Muscle of back (tissue), 11 donors: ENCODE measurements around the gene EFEMP1. TPM values are rescaled to one million over a fixed set of nuclear protein-coding genes. Genes with fewer than 3 reads are reported as not detected.
"Not testable (repeated sequence)": the region's sequence is repeated elsewhere in the genome, so short reads cannot be mapped to it uniquely, and the experiment has no call there.

Source experiments
- DNase-seq, 3 donors: peaks; one replicate each; pipeline versions ENCODE4 v3.0.0 to v3.0.0-alpha.2; 2013
- polyA plus RNA-seq, 10 donors: library from polyadenylated mRNA; unstranded; fragments of 120-200 nt; gene quantifications; one replicate each; pipeline ENCODE4 v1.2.1, GENCODE V29; 2013; ENCODE audit not compliant: insufficient read length in 10 of 10

The EFEMP1 gene
- polyA plus RNA-seq, 10 donors, result 34.4 to 102 (median 49.8) TPM

GRCh38 chr2:55869637-55870325 lies 53.8 kb downstream of the EFEMP1 start:
- DNase-seq, result peak in 1 of 3 donors; percentile 77

GRCh38 chr2:55865096-55865835 lies 58.3 kb downstream of the EFEMP1 start:
- peak in 2 of 3 donors; percentile 50 to 59 for DNase-seq

- DNase-seq, result no peak
Observed at GRCh38 chr2:55864351-55865084, 59.1 kb downstream of the EFEMP1 start.

GRCh38 chr2:55862673-55863390 lies 60.8 kb downstream of the EFEMP1 start:
- peak in 1 of 3 donors; percentile 98 for DNase-seq

GRCh38 chr2:55862246-55862645 lies 61.3 kb downstream of the EFEMP1 start:
- peak in 1 of 3 donors; percentile 88 for DNase-seq

- DNase-seq, result no peak
Observed at GRCh38 chr2:55861733-55862132, 61.8 kb downstream of the EFEMP1 start.

- peak; percentile 61 to 90 (median 64) for DNase-seq
Observed at GRCh38 chr2:55860832-55861231, 62.8 kb downstream of the EFEMP1 start.

- no peak for DNase-seq
Observed at GRCh38 chr2:55859875-55860274, 63.7 kb downstream of the EFEMP1 start.

- DNase-seq, result no peak
Observed at GRCh38 chr2:55857766-55858165, 65.8 kb downstream of the EFEMP1 start.

GRCh38 chr2:55856936-55857335 lies 66.6 kb downstream of the EFEMP1 start:
- no peak for DNase-seq

- DNase-seq, result no peak
Observed at GRCh38 chr2:55848096-55848495, 75.5 kb downstream of the EFEMP1 start.

- no peak for DNase-seq
Observed at GRCh38 chr2:55846426-55846825, 77.2 kb downstream of the EFEMP1 start.

- DNase-seq, result no peak
Observed at GRCh38 chr2:55844986-55845385, 78.6 kb downstream of the EFEMP1 start.

- DNase-seq, result no peak
Observed at GRCh38 chr2:55843994-55844345, 79.6 kb downstream of the EFEMP1 start.

- DNase-seq, result peak in 2 of 3 donors; percentile 28 to 93
Observed at GRCh38 chr2:55843096-55843993, 80.2 kb downstream of the EFEMP1 start.

GRCh38 chr2:55842046-55842445 lies 81.5 kb downstream of the EFEMP1 start:
- DNase-seq, result no peak

- no peak for DNase-seq
Observed at GRCh38 chr2:55840460-55840859, 83.1 kb downstream of the EFEMP1 start.

- no peak for DNase-seq
Observed at GRCh38 chr2:55839182-55839819, 84.3 kb downstream of the EFEMP1 start.

- DNase-seq, result no peak
Observed at GRCh38 chr2:55838653-55839052, 84.9 kb downstream of the EFEMP1 start.

- not testable (repeated sequence) for DNase-seq
Observed at GRCh38 chr2:55838117-55838516, 85.5 kb downstream of the EFEMP1 start.
